Hepatic stellate cell (primary cell): ENCODE data around the gene COL4A4.
A peak's percentile ranks its signal among the peaks of the same experiment; 100 is the strongest.
"Not testable (repeated sequence)": the region's sequence is repeated elsewhere in the genome, so short reads cannot be mapped to it uniquely, and the experiment has no call there.

Source experiments
- DNase-seq: peaks from one replicate; pipeline ENCODE4 v3.0.0; 2011; ENCODE audit warnings: low spot score

Gene COL4A4

DNA sequence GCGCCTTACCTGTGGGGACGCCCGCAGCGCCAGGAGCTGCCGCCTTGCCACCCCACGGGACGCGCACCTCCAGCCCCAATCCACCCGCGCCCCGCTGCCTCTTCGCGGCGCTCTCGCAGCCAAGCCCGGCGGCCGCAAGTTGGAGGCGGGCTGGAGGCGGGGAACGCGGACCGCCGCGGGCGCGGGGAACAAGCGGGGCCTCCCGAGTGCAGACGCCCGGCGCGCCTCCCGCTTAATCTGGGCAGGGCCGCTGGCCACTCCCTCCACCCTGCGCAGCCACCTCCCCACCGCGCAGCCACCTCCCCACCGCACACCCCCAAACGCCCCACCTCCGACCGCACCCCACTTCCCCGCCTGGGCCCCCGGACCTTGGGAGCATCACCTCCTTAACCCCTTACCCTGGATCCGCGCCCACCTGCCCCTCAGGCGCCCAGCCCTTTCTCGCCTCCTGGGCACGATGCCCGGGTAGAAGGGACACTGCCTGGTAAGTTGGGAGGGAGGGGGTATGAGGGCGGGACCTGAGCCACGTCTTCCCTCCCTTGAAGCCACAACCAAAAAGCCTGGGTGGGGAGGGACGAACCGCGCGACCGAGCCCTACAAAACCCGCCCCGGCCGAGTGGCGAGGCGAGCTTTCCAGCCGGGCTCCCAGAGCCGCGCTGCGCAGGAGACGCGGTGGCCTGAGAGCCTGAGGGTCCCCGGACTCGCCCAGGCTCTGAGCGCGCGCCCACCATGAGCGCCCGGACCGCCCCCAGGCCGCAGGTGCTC is at the start of gene COL4A4, which contains the start of gene COL4A3:
COL4A4 (minus strand) TSS at position 208 of the 765 bp plus-strand sequence. CDS start 16,722 bp downstream, outside the sequence.
COL4A3 (plus strand) TSS at position 627 of the 765 bp plus-strand sequence; CDS start at position 730, 103 bp downstream.
- peak; percentile 20 for DNase-seq

DNA sequence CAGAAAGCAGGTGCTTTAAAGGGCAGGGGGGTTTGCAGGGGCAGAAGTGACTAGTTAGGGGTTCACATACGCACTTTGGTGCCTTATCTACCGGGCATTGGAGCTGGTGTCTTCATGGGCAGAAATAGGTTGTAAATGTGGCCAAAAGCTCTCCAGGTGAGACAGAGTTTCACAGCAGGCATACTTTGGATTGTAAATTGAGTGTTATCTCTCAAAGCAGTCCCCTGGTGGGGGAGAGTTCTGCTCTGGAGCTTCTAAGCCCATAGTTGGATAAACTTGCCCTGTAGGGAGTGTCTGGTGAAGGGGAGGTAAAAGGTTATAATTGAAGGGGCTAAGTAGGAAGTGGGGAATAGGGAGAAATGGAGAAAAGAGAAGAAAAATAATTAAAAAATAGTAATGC is 43.6 kb upstream of the COL4A4 start:
- DNase-seq = no peak

DNA sequence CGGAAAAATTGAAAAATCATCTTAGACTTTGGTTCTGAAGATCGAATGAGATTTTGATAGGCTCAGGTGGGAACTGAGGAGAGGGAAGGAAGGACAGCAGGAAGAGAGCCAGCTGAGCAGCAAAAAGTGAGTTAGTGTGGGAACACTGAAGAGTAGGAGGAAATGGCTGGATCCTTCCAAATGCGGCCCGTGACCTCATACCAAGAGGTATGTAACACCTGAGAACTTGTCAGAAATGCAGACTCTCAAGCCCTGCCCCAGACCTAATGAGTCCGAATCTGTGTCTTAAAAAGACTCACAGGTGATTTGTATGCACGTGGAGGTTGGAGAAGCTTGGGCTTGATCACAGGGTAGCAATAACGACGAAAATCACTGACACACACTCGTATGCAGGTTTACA is 42.4 kb upstream of the COL4A4 start:
- no peak for DNase-seq

DNA sequence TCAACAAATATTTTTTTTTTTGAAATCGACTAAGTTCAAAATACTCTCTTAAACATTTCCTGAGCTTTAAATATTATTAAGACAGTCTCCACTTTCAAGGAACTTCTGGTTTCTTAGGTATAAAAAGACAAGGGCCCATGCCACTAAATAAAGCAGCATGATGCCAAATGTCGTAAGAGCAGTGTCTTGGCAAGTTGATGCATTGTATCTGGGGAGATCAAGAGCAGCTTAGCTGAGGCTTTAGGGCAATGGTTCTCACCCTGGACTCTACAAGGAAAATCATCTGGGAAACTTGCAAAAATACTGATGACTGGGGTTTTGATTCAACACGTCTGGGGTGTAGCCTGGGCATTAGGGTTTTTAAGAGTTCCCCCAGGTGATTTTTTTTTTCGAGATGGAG is 41.7 kb upstream of the COL4A4 start:
- no peak for DNase-seq

DNA sequence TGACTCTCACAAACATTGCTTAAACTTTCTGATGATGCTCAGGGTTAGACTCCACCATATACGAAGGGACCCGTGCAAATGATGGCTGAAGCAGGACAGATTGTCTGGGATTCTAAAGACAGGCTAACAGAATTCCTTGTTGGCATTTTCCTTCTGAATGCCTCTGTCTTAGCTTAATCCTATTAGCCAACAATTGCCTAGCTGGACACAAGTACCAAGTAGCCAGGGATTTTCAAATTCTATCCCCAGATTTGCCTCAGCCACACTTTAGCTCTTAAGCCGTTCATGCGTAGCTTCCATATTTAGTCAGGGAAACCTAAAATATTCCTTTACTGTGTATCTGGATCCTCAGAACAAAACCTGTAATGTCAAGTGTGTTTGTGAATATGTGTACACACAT is 40.4 kb upstream of the COL4A4 start:
- no peak for DNase-seq

DNA sequence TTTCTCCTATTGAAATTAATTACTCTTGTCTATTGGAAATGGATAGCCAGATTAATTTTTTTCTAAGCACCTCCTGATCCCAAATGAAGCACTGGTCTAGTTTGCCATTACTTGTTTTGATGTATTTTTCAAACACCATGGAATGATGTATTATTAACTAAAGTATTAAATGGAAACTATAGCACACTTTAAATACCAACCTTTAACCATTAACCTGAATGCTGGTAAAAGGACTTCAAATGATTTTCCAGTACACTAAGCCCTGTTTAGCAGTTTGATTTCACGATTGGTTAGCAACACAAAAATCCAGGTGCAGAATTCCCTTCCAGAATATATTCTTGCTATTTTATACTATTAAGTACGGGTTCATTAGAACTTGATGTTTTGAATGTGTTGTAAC is 37.8 kb upstream of the COL4A4 start:
- DNase-seq = no peak

DNA sequence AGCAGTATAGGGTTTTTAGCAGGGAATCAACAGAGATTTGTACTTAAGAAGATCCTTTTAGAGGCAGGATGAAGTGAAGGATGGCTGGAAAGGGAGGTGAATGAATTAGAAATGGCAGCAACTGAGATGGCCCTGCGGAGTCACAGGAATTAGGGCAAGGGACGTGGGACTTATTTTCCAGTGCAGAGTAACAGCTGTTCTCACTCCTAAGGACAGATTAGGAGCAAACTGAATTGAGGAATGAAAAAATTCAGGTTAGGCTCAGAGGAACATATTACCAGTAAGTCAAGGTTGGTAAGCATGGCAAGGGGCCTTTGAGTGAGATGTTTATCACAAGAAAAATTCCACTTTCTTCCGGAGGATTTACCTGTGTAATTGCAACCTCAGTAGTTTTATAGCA is 34.9 kb upstream of the COL4A4 start:
- no peak for DNase-seq

DNA sequence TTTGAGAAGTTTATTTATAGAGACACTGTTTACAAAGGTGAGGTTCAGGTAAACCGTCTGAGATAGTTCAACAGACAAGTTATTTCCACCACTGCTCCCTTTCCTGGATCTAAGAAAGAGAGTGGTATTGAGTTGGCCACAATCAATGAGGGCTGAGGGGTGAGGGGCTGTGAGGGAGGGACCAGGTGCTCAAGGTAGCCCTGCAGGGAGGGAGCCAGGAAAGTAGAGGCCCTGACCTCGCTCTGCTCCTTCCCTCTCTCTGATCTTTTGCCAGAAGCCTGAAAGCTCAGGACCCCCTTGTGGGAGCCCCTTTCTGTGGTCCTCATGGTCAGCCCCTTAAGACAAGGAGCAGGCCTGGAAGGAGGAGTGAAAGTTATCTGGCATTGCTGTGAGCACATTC is 30.2 kb upstream of the COL4A4 start:
- DNase-seq = no peak

DNA sequence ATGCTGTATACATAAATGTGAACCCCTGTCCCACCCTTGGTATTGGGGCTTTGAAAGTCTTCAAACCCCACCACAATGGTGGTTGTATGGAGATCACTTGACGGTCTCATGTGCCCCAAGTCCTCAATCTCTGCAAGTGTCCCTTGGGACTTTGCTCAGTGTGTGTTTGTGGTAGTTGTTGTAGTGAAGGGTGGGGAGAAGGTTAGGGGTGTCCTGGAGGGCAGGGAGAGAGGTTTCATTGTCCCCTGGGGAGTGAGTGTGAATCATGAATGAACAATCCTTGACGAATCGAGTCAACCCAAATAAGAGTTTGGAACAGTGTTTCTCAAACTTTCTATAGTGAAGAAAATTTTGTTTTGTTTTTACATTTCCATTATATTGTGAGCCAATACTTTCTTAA is 28.5 kb upstream of the COL4A4 start:
- DNase-seq = no peak

DNA sequence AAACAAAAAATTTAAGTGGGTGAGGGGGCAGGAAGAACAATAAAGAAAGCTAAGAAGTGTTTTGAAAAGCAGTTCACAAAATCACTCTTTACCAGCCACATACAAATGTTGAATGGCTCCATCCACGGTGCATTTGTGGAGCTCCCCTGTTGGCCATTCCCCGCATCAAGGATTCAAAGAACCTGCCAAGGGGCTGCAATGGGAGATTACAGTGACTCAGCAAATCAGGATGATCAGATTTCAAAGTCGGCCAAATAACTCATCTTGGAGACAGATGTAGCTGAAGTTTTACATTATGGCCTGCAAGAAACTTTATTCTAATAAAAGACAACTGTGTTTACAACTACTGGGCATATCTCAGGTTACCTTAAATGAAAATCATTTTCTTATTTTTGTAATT is 27.4 kb upstream of the COL4A4 start:
- no peak for DNase-seq

DNA sequence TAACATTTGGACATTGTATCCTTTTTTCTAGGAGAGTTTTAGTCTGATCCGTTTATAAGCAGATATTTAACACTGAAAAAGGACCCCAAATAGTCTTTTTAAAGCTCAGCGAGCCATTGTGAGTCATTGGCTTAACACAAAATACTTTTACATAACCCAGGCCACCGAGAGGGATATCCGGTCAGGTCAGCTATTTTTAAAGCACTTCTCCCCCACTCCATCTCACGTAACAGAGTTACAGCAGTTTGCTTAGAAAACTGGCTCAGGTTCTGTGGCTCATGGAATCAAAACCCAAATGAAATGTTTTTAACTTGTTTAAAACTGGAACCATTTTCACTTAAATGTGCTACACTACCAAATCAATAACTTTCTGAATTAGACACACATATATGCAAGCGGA is 24.3 kb upstream of the COL4A4 start:
- peak; percentile 22 for DNase-seq

DNA sequence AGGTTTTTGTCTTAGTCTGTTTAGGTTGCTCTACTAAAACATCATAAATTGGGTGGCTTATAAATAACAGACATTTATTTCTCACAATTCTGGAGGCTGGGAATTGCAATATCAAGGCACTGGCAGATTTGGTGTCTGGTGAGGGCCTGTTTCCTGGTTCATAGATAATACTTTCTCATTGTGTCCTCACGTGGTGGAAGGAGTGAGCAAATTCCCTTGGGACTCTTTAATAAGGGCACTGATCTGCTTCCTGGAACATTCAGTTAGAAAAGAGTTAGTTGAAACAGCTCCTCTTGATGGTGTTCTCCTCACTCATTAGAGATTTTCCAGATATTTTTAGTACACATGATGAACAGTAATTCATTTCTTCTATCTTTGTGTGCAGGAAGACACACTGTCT is 22.7 kb upstream of the COL4A4 start:
- no peak for DNase-seq

DNA sequence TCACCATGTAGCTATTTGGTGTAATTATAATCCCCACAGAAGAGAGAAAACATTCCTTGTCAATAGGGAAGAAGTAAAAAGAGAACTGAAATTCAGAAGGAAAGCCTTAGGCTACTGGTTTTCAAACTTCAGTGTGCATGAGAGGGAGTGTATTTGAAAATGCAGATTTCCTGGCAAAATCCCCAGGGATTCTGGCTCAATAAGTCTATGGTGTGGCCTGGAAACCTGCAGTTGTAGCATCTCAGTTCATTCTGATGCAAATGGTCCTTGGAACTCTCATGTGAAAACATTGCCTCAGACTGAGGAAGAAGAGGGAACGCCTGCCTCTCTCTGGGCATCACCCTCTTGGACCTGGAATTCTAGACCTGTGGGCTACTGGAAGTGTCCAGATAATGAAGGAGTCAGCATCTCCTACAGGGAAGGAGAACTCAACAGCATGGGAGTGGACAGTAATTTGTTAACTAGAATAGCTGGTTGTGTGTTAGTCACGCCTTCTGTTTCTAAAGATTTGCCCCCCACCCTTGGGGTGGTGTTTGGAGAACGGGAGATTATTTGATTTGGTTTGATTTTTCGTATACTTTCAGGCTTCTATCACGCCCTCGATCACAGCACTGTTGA is 21.7 kb upstream of the COL4A4 start:
- DNase-seq = no peak

DNA sequence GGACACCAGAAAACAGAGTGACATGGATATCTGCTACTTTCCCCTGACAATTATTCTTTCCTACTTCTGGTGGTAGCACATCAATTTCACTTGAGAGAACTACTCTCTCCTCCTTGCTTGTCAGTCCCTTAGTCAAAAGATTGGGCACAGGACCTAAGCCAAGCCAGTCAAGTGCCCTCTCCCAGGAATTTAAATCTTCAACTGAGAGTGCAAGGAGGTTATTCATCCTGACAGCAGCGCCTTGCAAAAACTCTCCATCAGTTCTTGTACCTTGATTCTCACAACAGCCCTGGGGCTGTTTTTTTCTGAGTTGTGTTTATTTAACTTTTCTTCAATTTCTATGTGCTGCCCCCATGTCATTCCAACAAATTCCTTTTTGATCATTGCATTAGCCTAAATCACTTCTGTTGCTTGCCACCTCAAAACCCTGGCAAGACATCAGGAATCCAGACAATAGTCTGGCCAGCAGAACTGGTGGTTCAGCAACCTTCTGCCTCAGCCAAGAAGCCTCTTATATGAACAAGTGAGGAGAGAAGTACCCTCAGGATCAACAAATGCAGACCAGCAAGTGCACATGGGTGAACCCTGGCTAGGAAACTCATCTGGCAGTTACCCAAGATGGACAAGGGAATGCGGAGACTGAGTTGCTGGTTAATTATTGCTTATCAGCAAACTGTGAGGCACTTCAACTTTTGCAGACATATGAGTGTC is 19.8 kb upstream of the COL4A4 start:
- DNase-seq = no peak

DNA sequence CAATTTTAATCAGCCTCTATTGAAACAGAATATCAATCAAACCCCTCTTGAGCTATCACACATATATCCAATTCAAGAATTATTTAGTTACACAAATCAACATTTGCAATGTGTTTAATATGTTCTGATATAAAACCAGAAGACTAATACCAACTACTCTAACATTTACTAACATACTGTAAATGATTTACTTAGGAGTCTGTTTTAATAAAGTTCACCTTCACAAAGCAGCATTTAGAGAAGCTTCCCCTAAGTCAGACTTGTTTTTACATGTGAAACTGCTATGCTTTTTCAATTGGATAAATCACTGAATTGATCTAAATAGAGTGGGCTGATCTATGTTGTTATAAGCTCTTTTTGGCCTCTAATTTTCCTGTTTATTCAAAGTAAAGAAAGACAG is 18.8 kb upstream of the COL4A4 start:
- DNase-seq = no peak

DNA sequence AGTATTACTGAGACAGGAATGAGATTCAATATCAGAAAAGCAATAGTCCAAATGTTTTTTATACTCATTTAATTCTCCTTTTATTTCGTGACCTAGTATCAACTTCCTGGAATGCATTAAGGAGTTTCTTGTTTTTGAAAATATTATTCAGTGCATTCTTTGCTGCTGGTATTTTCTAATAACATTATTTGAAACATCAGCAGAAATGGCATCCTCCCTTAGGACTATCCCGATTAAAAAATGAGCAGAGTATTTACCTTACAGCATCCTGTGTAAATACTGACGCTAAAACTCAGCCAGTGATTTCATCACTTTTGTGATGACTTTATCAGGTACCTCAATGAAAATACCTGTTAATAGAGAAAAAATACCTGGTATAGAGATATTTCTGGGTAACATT is 16.8 kb upstream of the COL4A4 start:
- no peak for DNase-seq

DNA sequence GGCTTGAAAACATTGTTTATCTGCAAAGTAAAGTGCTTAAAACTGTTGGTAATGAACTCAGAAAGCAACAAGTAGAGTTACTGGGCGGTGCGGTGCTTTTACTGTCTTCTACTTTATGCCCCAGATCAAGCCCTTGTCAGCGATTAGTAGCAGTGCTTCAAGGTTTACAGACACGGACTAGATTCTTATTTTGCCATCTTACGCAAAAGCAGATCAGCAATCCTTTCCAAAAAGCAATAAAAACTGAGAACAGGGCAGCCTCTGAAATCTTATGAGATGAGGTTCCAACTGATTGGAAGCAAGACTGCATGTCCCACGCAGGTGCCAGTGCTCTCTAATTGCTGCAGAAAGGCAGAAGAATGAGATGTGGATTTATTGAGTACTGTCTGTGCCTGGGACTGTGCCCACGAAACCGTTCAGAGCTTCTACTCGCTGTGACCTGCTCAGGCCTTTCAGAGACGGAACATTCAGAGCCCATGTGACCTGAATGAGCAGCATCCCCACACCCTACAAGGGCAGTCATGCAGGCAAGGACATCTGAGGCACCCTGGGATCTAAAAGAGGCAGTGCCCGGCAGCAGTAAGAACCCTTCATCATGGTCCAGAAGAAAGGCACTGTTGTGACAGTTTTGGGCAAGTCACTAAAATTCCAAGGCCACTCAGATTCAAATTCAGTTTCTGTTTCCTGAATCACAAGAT is 16.1 kb upstream of the COL4A4 start:
- DNase-seq = no peak

DNA sequence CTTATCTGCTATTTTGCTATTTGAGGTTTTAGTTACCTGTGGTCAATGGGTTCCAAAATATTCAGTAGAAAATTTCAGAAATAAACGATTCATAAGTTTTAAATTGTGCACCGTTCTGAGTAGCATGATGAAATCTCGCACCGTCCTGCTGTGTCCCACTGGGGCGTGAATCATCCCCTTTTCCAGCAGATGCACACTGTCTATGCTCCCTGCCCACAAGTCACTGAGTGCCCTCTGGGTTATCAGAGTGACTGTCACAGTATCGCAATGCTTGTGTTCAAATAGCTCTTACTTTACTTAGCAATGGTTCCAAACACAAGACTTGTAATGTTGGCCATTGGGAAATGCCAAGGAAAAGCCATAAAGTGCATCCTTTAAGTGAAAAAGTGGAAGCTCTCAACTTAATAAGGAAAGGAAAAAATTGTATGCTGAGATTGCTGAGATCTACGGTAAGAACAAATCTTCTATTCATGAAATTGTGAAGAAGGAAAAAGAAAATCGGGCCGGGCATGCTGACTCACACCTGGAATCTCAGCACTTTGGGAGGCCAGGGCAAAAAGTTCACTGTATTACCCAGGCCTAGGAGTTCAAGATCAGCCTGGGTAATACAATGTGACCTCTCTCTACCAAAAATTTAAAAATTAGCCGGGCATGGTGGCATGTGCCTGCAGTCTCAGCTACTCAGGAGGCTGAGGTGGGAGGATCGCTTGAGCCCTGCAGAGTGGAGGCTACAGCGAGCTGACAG is 13.8 kb upstream of the COL4A4 start:
- no peak for DNase-seq

DNA sequence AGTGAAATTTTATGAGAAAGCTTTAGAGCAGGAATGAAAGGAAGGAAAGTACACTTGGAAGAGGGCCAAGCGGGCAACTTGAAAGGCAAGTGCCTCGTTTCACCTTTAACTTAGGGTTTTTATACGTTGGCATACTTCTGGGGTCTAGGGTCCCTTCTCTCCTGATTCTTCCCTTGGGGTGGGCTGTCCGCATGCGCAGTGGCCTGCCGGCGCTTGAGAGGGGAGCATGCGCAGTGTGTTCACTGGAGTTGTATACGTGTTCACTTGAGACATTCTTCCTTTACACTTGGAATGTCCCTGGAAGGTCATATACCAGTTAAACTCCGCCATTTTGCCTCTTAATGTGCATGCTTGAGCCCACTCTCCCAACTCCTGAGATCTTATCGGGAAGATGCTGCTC is 7.8 kb upstream of the COL4A4 start:
- not testable (repeated sequence) for DNase-seq

DNA sequence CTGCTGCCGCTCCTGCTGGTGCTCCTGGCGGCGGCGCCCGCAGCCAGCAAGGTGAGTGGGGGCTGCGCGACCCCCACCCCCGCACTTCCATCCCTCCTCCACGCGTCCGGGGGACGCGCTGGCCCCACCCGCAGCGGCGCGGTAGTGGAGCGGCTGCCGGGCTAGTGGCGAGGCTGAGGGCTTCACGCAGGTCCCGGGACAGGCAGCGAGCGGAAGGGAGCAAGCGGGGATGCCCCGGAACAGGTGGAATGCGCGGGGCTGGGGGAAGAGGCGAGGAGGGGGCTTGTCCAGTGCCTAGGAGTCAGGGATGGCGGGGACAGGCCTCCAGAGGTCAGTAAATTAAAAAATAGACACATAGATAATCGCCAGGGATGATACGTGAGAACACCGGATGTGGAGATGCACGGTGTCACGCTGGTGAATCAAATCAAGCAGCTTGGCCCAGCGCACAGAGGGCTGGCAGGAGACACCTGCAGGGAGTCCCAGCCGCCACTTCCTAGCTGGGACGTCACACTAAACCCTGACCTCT is 822 bp upstream of the COL4A4 start:
- peak; percentile 11 for DNase-seq

DNA sequence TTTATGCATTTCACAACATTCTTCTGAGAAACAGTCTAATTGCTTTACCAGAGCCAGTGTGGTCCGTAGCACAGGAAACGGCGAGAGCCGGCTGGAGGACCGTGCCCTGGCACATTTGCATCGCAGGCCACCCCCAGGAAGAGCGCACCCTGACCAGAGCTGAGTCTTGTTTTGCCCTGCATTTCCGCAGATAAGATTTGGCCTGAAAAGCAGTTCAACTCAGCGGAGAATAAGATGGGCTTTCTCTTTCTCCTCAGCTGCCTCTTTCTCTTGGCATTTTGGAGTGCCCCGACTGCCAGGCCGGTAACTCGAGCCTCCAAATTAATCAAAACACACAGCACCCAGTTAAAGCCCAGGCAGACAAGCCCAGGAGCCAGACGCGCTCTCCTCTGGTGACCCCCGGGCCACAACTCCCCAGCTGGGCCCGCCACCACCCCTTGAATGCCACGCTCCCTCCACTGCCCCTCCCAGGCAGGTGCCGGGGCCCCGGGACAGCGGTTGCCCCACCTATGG is 464 bp downstream of the COL4A4 start:
- peak; percentile 11 for DNase-seq
